SK-N-SH (cell line): ENCODE measurements around the gene PHIP. TPM values are rescaled to one million over a fixed set of nuclear protein-coding genes. Genes with fewer than 3 reads are reported as not detected.

Source experiments
- CTCF ChIA-PET: fragments of 300-600, 350-600 bp; formaldehyde crosslinking; extraction: SDS; loops from one replicate; lab custom pipeline; 2021; lab: Yijun Ruan, JAX
- POLR2A ChIA-PET: fragments of 350-600 bp; sonication (Branson Sonifier 250); formaldehyde crosslinking; extraction: SDS; loops from one replicate; lab custom pipeline; 2020; ENCODE audit warnings: antibody characterized with exemption, inconsistent platforms; lab: Yijun Ruan, JAX
- DNase-seq: peaks from one replicate; pipeline ENCODE4 v3.0.0; 2012
- H2AFZ ChIP-seq: fragments of 200-600 bp; sonication (generic); 2 replicates; pipeline ENCODE4 v1.8.1; 2016; ENCODE audit warnings: antibody characterized with exemption, mild to moderate bottlenecking, low read depth
- H3F3A ChIP-seq: fragments of 200-600 bp; sonication (generic); replicated peaks from 2 replicates; pipeline ENCODE3; 2016; ENCODE audit warnings: antibody characterized with exemption, mild to moderate bottlenecking; ENCODE audit not compliant: insufficient read depth
- H3K27ac ChIP-seq, 2 experiments: fragments of 200-500 bp in 1 of 2; fragments of 200-600 bp in 1 of 2; sonication (Bioruptor generic) in 1 of 2; sonication (generic), shearing (Covaris generic) in 1 of 2; 2 replicates each; pipeline versions ENCODE4 v1.5.1 to v1.6.1; 2014 to 2016; ENCODE audit warnings: low read depth in 2 of 2, inconsistent platforms in 1 of 2, low read length in 1 of 2, mild to moderate bottlenecking in 1 of 2, mixed read lengths in 1 of 2
- H3K27me3 ChIP-seq: fragments of 200-600 bp; sonication (generic), shearing (Covaris generic); 2 replicates; pipeline ENCODE4 v1.6.1; 2016; ENCODE audit warnings: mixed run types; ENCODE audit not compliant: insufficient read depth
- H3K36me3 ChIP-seq, 2 experiments: fragments of 200-500 bp in 1 of 2; fragments of 200-600 bp in 1 of 2; sonication (Bioruptor generic) in 1 of 2; sonication (generic) in 1 of 2; replicated peaks in 1 of 2; 2 replicates each; pipeline versions ENCODE3 to v1.5.1; 2014 to 2016; ENCODE audit warnings: low read length in 1 of 2, mild to moderate bottlenecking in 1 of 2; ENCODE audit not compliant: insufficient read depth in 2 of 2, control insufficient read depth in 1 of 2
- H3K4me1 ChIP-seq, 2 experiments: fragments of 200-500 bp in 1 of 2; fragments of 200-600 bp in 1 of 2; sonication (Bioruptor generic) in 1 of 2; sonication (generic), shearing (Covaris generic) in 1 of 2; 2 replicates each; pipeline versions ENCODE4 v1.5.1 to v1.6.1; 2014 to 2016; ENCODE audit warnings: low read depth in 1 of 2, low read length in 1 of 2, mixed run types in 1 of 2; ENCODE audit not compliant: insufficient read depth in 2 of 2, control insufficient read depth in 1 of 2
- H3K4me2 ChIP-seq: fragments of 200-600 bp; sonication (generic), shearing (Covaris generic); 2 replicates; pipeline ENCODE4 v1.6.1; 2017; ENCODE audit warnings: mixed run types
- H3K4me3 ChIP-seq, 2 experiments: fragments of 200-500 bp in 1 of 2; fragments of 200-600 bp in 1 of 2; sonication (Bioruptor generic) in 1 of 2; sonication (generic), shearing (Covaris generic) in 1 of 2; 2 replicates each; pipeline versions ENCODE4 v1.5.1 to v1.8.1; 2014 to 2016; ENCODE audit warnings: low read depth in 2 of 2, inconsistent platforms in 1 of 2, low read length in 1 of 2, mild to moderate bottlenecking in 1 of 2, mixed read lengths in 1 of 2, moderate library complexity in 1 of 2
- H3K79me2 ChIP-seq: fragments of 200-600 bp; sonication (generic); 2 replicates; pipeline ENCODE4 v1.8.1; 2017; ENCODE audit warnings: mild to moderate bottlenecking; ENCODE audit not compliant: insufficient read depth
- H3K9ac ChIP-seq: fragments of 200-600 bp; sonication (generic); 2 replicates; pipeline ENCODE4 v1.6.1; 2017; ENCODE audit warnings: mixed run types
- H3K9me2 ChIP-seq: fragments of 200-600 bp; sonication (generic); 2 replicates; pipeline ENCODE4 v1.6.1; 2017; ENCODE audit warnings: mixed run types
- H3K9me3 ChIP-seq: fragments of 200-600 bp; sonication (generic); 2 replicates; pipeline ENCODE4 v1.6.1; 2017; ENCODE audit warnings: mixed run types, mild to moderate bottlenecking, moderate library complexity
- H4K20me1 ChIP-seq: fragments of 200-600 bp; sonication (generic); 2 replicates; pipeline ENCODE4 v1.6.1; 2017; ENCODE audit warnings: mild to moderate bottlenecking, mixed run types; ENCODE audit not compliant: insufficient read depth
- CHD2 ChIP-seq: fragments of 150-350 bp; IDR thresholded peaks from 2 replicates; pipeline ENCODE4 v1.6.1; 2018; ENCODE audit warnings: low read length; ENCODE audit not compliant: partially characterized antibody
- ELF1 ChIP-seq: IDR thresholded peaks from 2 replicates; pipeline ENCODE4 v1.4.0; 2012
- IRF3 ChIP-seq: fragments of 150-350 bp; IDR thresholded peaks from 2 replicates; pipeline ENCODE4 v1.6.1; 2016; ENCODE audit warnings: mild to moderate bottlenecking, low read depth, low read length
- MAX ChIP-seq: IDR thresholded peaks from 2 replicates; pipeline ENCODE4 v1.4.0; 2012; ENCODE audit warnings: low read depth
- POLR2AphosphoS5 ChIP-seq: IDR thresholded peaks from 2 replicates; pipeline ENCODE4 v1.6.1; 2012; ENCODE audit warnings: low read depth, low read length
- REST ChIP-seq: IDR thresholded peaks from 2 replicates; pipeline ENCODE4 v1.6.1; 2012; ENCODE audit warnings: mild to moderate bottlenecking, low read depth, low read length, moderate library complexity
- WGBS: methylation state at CpG from one replicate; pipeline ENCODE4 v1.1.6; 2017; ENCODE audit warnings: low lambda C conversion rate; 5-methylcytosine and 5-hydroxymethylcytosine counted together
- polyA plus RNA-seq, 3 experiments: library from polyadenylated mRNA; depleted of rRNA; stranded (reverse); fragments of >200 nt; gene quantifications; 2 replicates each; pipeline ENCODE4 v1.2.3, GENCODE V29; 2012

The PHIP gene
- polyA plus RNA-seq, 1 of the 3 experiments (the other 2 are of a cell fraction) = 1.7 TPM

- Histone ChIP-seq H3K27ac (no peak overlapping the region), H2AFZ (0 out of 2 replicates have a peak overlapping the region, but pooled peaks have one; percentile 37), H3K9ac (no peak overlapping the region), H3K9me2 (no peaks in the 10 kb centered on the region), H3F3A (peaks cover 2% of the 10 kb centered on the region), H3K9me3 (no peaks in the 10 kb centered on the region), H3K27me3 (no peaks in the 10 kb centered on the region), H4K20me1 (no peaks in the 10 kb centered on the region), H3K4me3 (no peak overlapping the region), H3K4me1 (peaks cover 12 to 15% of the 10 kb centered on the region in 2 experiments; a peak in 2 of 4 replicates), H3K79me2 (peaks cover 87% of the 10 kb centered on the region), H3K4me2 (no peak overlapping the region), H3K36me3 (peaks cover 0 to 16% of the 10 kb centered on the region in 2 experiments)
- no peak for DNase-seq
- TF ChIP-seq REST = no peak
- TF ChIP-seq IRF3 = no peak
- ChIA-PET POLR2A (interaction anchor here (0.6 to 0.7 kb wide), 2 partner anchors 22 to 1100 kb away, joined by 3 read pairs; no protein-coding TSS in a partner anchor), CTCF (interaction anchor here (1.0 to 1.1 kb wide), 2 partner anchors 9 to 23 kb away, joined by 4 read pairs; no protein-coding TSS in a partner anchor)
Observed at GRCh38 chr6:79071547-79071946, 6.5 kb downstream of the PHIP start.

GRCh38 chr6:79070206-79070825, 7.7 kb downstream of the PHIP start:
- no peak overlapping the region; a peak in 1 of 4 replicates for H3K27ac ChIP-seq
- no peak overlapping the region for H3K4me3 ChIP-seq
- POLR2A ChIA-PET = no interaction called here
- peaks cover 80% of the 10 kb centered on the region for H3K79me2 ChIP-seq
- no peaks in the 10 kb centered on the region for H3K27me3 ChIP-seq
- H3K36me3 ChIP-seq = peaks cover 0 to 16% of the 10 kb centered on the region in 2 experiments
- WGBS = 94% methylated on average over 5 of the region's 5 CpGs
- H3F3A ChIP-seq = no peaks in the 10 kb centered on the region
- TF ChIP-seq CHD2 = no peak
- no peak for TF ChIP-seq POLR2AphosphoS5
- no peak for TF ChIP-seq ELF1
- no peak for TF ChIP-seq MAX
- no peak for TF ChIP-seq IRF3
- DNase-seq = no peak
- no peak overlapping the region for H2AFZ ChIP-seq
- no peaks in the 10 kb centered on the region for H4K20me1 ChIP-seq
- no peak overlapping the region for H3K4me2 ChIP-seq
- H3K9ac ChIP-seq = no peak overlapping the region
- H3K9me2 ChIP-seq = no peaks in the 10 kb centered on the region
- CTCF ChIA-PET = interaction anchor here (1.1 kb wide), 1 partner anchor 10 kb away, joined by 4 read pairs; no protein-coding TSS in a partner anchor
- H3K9me3 ChIP-seq = no peaks in the 10 kb centered on the region
- peaks cover 10 to 12% of the 10 kb centered on the region in 2 experiments; a peak in 2 of 4 replicates for H3K4me1 ChIP-seq
